ENCODE results near the gene LYL1. TPM values are rescaled to one million over a fixed set of nuclear protein-coding genes. Genes with fewer than 3 reads are reported as not detected.
A peak's percentile ranks its signal among the peaks of the same experiment; 100 is the strongest.

The LYL1 gene
- total and polyA plus RNA-seq, 9 of the 15 experiments (the other 6 are each of a cell fraction or from before 2014, with no cell fraction given): 1.3 to 266 (median 34.0) TPM

GRCh38 chr19:13094771-13095392, 7.8 kb downstream of the LYL1 start:
- H3K79me2 ChIP-seq (ENCODE audit: control insufficient read depth, insufficient read depth, low read length): peaks cover 21% of the 10 kb centered on the region
- ChIA-PET CTCF (ENCODE audit: low intra/inter-chr PET ratio) (interaction anchor here (0.7 to 4.7 kb wide), 6 partner anchors 58 to 714 kb away, joined by 3 to 59 read pairs (median 8); no protein-coding TSS in a partner anchor), POLR2A (interaction anchor here (0.6 to 2.8 kb wide), 10 partner anchors 12 to 214 kb away, joined by 3 to 17 read pairs (median 5); partner anchors contain the start of gene RAD23A)
- H3K9me1 ChIP-seq (ENCODE audit: control insufficient read depth, insufficient read depth, low read length): no peaks in the 10 kb centered on the region
- H3K9me3 ChIP-seq (replicated peaks; ENCODE audit: control insufficient read depth, insufficient read depth, low read depth, low read length): no peaks in the 10 kb centered on the region
- peaks cover 36 to 92% of the 10 kb centered on the region in 2 experiments for H3K4me1 ChIP-seq (replicated peaks in 1 of 2; ENCODE audit: control insufficient read depth in 2 of 2, insufficient read depth in 2 of 2, low read length in 2 of 2)
- no peaks in the 10 kb centered on the region for H4K20me1 ChIP-seq (replicated peaks; ENCODE audit: control insufficient read depth, insufficient read depth, low read length)
- no TSS peak for BruUV-seq (replicated peaks)
- ATAC-seq: no peak
- H3K27ac ChIP-seq (ENCODE audit: extremely low read depth, low read depth, low read length): no peak overlapping the region
- H3K4me2 ChIP-seq (ENCODE audit: insufficient read depth, low read length): no peak overlapping the region
- H3K9ac ChIP-seq (ENCODE audit: insufficient read depth in 1 of 2, low read depth in 2 of 2, low read length in 2 of 2): peak overlapping the region in 1 of 2 experiments; percentile 77; a peak in 2 of 4 replicates
- H2AFZ ChIP-seq (ENCODE audit: low read depth, low read length): no peak overlapping the region
- TF ChIP-seq ZNF589 (CRISPR knock-in tag; IDR thresholded peaks at IDR 0.05; ENCODE audit: low read depth): no peak
- TF ChIP-seq TFAP4 (CRISPR knock-in tag; IDR thresholded peaks at IDR 0.05; ENCODE audit: borderline replicate concordance): peak; percentile 49; the same call in 1 of the 2 replicates
- H3K36me3 ChIP-seq (ENCODE audit: control insufficient read depth, insufficient read depth, low read length): peaks cover 17% of the 10 kb centered on the region
- DNase-seq (ENCODE audit: extremely low read depth in 1 of 4, low spot score in 3 of 4): peak; percentile 49 to 65 (median 54)
- H3K4me3 ChIP-seq: no peak overlapping the region
- intact Hi-C loops (cut with micrococcal nuclease) (loop anchor here (1.0 to 5.0 kb wide), 2 partner anchors 63 to 118 kb away; no protein-coding TSS in a partner anchor), in situ Hi-C loops (cut with MboI) (loop anchor here (5.0 kb wide), 1 partner anchor 118 kb away; no protein-coding TSS in a partner anchor)
- WGBS (ENCODE audit: insufficient coverage, low coverage, missing lambda C conversion rate): 62% methylated on average over 14 of the region's 16 CpGs
- FAIRE-seq: no peak
- no peaks in the 10 kb centered on the region for H3K27me3 ChIP-seq (ENCODE audit: control insufficient read depth in 2 of 2, insufficient read depth in 2 of 2, low read length in 2 of 2)

All from K562 (cell line).